ENCODE measurements around the gene ZNF24.

The ZNF24 gene

DNA sequence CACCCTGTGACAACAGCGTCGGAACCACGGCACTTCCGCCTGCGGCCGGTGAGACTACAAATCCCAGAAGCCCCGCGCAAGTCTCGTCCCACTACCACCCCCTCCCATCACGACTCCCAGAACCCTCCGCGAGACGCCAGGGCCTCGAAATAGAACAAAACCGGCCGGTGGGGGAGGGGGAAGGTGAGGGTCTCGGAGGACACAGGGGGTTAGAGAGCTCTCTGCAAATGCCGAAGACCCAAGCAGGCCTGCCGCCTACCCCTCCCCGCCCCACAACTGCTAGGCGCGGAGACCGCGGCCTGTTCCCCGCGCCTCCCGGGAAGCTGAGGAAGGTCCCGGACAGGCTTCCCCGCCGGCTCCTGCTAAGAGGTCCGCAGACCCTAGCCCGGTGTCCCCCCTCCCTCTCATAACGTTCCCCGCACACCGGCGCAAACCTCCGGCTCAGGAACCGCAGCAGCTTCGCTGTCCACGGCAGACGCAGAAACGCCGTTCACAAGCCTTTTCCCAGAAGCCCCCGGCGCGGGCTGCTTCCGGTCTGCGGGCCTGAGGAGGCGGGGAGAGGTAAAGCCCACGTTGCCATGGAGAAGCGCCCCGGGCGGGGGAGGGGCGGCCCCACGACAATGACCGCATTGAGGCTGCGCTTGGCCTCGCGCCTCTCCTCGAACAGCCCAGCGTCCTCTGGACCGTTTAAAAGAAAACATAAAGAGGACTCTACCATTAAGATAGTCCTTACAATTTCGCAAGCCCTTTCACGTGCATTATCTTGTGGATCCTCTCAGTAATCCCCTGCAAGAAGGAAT is at the start of gene ZNF24:
TSS of gene ZNF24 (minus strand) at position 485 of the 800 bp plus-strand sequence. CDS start 3,770 bp downstream, outside the sequence.
- DNase-seq (ENCODE audit: low read depth) = peak; percentile 88

DNA sequence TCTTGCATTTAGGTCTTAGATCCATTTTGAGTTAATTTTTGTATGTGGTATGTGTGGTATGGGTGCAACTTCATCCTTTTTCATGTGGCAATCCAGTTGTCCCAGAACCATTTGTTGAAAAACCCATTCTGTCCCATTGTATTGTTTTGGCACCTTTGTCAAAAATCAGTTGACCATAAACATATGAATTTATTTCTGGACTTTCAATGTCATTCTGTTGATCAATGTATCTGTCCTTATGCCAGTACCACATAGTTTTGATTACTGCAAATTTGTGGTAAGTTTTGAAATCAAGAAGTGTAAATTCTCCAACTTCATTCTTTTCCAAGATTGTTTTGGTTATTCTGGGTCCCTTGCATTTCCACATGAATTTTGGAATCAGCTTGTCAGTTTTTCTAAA is 49.5 kb upstream of the ZNF24 start:
- no peak for DNase-seq (ENCODE audit: low read depth)

DNA sequence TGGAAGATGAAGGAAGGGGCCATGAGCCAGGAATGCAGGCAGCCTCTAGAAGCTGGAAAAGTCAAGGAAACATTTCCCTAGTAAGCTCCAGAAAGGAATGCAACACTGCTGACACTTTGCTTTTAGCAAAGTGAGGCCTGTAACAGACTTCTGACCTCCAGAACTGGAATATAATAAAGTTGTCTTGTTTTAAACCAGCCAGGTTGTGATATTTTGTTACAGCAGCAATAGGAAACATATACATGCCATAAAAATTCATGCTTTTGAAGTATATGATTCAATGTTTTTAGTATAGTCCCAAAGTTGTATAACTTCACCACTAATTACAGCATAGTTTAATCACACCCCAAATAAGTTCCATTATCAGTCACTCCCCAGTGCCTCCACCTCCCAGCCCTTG is 48.2 kb upstream of the ZNF24 start:
- no peak for DNase-seq (ENCODE audit: low read depth)

DNA sequence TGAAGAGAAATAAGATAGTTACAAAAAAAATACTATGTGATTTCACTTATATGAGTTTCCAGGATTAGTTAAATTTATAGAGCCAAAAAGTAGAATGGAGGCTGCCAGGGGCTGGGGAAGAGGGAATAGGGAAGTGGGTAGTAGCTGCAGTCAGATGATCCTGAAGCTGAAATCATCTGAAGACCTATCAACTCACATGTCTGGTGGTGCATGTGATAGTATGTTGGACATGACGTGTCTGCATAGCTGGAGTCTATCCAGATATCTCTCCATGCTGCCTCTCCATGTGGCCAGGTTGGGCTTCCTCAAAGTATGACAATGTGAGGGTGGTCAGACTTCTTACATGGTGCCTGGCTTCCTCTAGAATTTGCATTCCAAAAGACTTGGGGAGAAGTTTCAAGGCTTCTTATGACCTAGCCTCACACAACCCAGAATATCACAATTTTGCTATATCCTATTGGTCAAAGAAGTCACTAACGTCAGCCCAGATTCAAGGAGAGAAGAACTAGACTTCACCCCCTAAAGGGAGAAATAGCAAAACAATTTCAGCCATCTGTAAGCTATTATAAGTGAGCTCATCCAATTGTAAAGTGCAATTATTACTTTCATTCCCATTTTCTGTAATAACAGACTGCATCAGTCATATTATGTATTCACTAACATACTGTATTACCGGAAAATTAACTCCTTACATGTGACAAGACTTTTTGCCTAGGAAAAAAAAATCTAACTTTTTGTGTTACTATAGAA is 46.9 kb upstream of the ZNF24 start:
- no peak for DNase-seq (ENCODE audit: low read depth)

DNA sequence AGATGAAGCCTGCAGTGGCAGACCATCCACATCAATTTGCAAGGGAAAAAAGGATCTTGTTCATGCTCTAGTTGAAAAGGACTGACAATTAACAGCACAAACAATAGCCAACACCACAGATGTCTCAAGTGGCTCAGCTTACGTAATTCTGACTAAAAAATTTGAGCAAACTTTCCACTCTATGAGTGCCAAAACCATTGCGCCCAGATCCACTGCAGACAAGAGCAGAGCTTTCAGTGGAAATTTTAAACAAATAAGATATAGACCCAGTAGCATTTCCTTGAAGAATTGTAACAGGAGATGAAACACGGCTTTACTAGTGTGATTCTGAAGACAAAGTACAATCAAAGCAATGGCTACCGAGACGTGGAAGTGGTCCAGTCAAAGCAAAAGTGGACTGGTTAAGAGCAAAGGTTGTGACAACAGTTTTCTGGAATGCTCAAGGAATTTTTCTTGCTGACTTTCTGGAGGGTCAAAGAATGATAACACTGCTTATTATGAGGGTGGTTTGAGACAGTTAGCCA is 44.9 kb upstream of the ZNF24 start:
- peak; percentile 87 for DNase-seq (ENCODE audit: low read depth)

DNA sequence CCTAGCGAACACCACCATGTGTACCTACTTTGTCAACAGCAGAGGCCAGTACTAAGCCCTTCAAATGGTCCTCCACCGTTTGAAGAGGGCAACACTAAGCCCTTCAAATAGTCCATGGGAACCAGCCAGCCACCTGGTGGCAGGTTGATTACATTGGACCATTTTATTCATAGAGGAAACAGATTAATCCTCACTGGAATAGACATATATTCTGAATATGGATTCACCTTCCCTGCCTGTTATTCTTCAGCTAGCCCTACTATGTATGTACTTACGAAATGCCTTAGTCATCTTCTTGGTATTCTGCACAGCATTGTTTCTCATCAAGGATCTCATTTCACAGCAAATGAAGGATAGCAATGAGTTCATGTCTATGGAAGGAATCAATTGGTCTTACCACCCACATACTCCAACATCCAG is 42.9 kb upstream of the ZNF24 start:
- DNase-seq (ENCODE audit: low read depth) = no peak

DNA sequence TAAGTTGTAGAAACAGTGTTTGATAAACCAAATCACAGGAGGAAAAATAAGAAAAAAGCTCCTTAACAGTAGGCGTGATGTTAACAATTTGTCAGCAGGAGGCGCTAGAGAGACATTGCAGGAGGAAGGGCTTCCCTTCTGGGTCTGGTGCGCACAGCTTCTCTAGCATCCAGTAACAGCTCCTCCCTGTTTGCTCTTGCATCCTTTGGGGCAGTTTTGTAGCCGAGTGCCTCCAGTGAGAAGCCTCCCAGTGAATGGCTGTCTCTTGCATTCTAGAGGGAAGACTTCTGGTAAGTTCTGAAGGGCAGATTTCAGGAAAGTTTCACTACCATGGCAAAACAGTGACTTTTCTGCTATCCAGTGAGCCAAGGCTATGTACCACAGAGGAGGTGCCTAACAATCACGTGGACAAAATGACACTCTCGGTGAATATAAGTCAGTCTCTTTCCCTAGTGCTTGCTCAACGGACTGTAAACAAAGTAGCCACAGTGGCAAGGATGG is 42.4 kb upstream of the ZNF24 start:
- DNase-seq (ENCODE audit: low read depth) = peak; percentile 77

DNA sequence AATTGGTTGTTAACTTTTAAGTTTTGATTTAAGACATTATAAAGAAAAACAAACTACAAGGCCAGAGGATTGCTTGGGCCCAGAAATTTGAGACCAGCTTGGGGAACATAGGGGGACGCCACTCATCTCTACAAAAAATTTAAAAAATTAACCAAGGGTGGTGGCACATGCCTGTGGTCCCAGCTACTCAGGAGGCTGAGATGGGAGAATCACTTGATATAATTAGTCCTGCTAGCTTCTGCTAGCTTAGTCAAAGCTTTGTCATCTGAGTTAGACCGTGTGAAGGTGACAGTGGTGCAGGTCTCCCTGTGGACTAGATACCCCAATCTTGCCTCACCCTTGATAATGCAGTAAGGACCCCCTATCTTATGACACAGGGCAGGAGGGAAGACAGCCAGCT is 38.9 kb upstream of the ZNF24 start:
- no peak for DNase-seq (ENCODE audit: low read depth)

DNA sequence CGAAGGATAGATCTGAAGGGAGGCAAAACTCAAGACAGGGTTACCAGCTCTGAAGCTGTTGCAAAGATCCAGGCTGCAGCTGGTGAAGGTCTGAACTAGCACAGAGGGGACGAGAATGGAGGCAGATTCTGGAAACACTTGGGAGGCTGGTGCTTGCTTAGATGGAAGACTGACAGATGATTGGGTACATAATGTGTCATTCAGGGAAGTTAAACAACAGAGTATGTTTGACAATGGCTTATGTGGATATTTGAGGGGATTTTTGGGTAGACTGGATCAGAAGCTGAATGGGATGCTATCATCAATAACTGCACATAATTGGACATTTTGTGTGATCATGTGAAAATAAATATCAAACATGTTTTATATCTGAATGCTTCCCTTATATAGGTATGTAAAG is 35.2 kb upstream of the ZNF24 start:
- no peak for DNase-seq (ENCODE audit: low read depth)

DNA sequence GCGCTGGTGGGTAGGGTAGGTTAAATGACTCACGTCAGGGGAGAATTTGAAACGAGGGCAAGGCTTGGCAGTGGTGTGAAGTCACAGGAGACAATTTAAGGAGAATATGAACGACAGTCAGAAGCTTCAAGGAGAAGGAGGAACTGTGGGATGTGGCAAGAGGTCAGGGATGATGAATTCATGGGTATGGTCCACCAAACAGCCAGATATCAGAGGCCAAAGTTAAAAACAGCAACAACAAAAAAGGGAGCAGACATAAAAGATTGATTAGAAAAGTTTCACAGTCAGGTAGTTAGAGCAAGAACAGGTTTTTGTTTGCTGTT is 34.3 kb upstream of the ZNF24 start:
- DNase-seq (ENCODE audit: low read depth) = no peak

DNA sequence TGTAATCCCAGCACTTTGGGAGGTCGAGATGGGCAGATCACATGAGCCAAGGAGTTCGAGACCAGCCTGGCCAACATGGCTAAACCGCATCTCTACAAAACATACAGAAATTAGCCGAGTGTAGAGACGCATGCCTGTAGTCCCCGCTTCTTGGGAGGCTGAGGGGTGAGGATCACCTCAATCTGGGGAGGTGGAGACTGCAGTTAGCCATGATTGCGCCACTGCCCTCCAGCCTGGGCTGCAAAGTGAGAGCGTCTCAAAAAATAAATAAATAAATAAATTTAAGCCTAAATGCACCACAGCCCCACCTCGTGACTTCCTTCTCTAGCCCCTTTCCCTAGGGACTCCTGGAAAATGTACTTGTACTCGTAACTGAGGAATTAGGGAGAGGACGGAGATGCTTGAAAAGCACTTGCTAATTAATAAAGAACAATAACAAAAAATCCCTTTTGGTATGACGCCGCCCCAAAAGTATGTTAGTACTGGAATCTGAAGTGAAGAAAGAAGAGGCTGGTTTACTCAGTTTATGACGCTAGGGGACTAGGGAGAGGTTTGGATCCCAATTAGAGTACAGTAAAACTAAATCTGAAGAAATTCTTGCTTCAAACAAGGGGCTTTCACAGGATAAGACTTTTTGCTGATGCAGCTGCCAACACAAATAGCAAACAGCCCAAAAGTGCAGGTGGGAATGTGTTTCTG is 33.8 kb upstream of the ZNF24 start:
- no peak for DNase-seq (ENCODE audit: low read depth)

DNA sequence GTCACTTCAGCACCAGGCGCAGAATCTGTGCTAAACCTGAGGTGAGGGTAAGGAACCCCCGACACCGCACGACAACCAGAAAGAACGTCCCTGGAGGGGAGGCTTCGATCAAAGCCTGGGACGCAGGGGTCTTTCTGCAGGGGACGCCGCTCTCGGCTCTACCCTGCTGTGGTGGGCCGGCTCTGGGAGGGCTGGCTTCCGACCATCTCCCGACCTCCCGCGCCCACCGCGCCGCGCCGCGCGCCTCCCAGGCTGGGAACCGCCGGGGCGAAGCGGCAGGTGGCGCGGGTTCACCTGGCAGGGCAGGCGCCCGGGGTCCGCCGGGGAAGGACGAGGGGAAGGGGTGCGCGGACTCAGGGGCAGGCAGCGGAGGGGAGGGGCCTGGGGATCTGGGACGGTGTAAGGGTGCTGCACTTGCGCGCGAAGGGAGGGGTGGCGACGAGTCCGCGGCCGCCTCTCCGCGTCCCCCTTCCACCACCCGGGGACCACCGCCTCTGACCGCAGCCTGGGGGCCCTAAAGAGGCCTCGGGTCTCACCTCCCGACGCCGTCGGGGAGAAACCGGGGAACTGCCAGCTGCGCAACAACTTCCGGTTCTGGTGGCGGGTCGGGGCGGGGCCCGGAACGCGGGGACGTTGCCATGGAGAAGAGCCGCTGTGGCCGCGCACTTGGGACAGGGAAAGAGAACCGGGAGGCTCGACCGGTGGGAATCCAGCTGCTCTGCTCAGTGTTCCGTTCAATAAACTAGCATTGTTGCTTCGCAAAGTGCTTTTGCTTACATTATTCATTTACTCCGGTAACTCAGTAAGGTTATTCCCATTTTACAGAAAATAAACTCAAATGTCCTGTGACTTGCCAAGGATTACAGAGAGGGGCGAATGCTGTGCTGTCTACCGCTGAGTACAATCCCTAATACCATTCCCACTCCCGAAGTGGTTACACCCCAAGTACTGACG is 32.8 kb upstream of the ZNF24 start, which contains the start of gene ZNF396:
TSS of gene ZNF396 (minus strand) at position 596 of the 954 bp plus-strand sequence. CDS start 3,045 bp downstream, outside the sequence.
- DNase-seq (ENCODE audit: low read depth) = peak; percentile 34

DNA sequence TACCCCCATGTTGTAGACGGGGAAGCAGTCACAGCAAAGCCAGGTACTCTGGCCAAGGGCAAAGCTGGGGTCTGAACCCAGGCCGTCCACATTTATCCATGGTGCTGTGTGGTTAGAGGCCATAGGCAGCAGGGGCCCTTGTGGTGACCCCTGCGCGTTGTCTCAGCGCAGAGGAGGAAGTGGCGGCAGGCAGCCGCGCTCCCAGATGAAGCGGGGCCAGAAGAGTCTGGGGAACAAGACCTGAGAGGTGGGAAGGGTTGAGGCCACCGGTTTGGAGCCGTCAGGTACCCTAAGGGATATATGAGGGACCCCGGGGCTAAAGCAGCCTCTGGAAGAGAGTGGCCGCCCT is 32.1 kb upstream of the ZNF24 start:
- no peak for DNase-seq (ENCODE audit: low read depth)

DNA sequence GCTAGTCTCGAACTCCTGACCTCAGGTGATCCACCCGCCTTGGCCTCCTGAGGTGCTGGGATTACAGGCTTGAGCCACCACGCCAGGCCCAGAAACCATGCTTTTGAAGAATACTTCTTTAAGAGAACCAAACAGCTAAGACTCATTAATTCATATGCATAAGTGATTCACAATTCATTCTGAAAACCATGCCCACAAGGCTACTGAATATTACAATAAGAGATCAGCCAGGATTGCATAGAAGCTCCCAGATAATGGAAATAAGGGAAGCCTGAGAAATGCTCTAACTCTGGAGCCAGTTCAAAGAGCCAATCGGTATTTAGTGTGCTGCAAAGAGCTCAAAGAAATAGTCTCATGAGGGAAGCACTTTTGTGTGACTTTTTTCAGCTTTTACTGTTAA is 30.5 kb upstream of the ZNF24 start:
- no peak for DNase-seq (ENCODE audit: low read depth)

DNA sequence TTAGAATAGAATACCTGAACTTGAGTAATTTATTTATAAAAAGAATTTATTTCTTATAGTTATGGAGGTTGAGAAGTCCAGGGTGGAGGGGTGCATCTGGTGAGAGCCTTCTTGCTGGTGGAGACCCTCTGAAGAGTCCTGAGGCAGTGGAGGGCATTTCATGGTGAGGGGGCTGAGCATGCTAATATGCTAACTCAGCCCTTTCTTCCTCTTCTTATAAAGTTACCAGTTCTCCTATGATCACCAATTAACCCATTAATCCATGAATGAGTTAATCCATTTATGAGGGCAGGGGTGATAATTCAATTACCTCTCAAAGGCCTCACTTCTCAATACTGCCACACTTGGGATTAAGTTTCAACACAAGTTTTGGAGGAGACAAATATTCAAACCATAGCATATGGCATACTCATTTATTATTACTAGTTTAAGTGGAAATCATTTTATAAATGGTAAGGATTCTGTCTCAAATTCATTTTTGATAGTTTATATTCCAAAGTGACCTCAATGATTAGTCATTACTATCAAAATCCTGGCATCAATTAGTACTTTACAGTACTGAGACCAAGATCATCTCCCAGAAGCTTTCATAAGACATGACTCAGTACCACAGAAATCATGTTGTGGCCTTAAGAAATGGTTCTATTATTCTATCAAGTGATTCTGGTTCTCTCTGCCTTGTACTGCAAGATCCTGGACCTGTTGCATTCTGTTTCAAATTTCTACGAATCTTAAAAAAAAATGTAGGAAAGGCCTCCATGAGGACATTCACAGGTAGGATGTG is 27.4 kb upstream of the ZNF24 start:
- DNase-seq (ENCODE audit: low read depth) = peak; percentile 90

DNA sequence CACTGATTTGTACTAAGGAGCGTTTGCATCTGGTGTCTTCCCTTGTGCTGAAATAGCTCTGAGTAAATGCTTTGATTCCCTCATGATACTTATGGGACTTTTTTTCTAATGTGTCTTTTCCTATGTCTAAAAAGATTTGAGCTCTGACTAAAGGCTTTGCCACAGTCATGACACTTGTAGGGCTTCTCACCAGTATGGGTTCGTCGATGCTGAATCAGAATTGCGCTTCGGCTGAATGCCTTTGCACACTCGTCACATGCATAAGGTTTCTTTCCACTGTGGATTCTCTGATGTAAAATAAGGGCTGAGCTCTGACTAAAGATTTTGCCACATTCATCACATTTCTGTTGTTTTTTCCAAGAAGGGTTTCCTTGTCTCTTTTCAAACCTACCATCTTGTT is 24.9 kb upstream of the ZNF24 start:
- no peak for DNase-seq (ENCODE audit: low read depth)

DNA sequence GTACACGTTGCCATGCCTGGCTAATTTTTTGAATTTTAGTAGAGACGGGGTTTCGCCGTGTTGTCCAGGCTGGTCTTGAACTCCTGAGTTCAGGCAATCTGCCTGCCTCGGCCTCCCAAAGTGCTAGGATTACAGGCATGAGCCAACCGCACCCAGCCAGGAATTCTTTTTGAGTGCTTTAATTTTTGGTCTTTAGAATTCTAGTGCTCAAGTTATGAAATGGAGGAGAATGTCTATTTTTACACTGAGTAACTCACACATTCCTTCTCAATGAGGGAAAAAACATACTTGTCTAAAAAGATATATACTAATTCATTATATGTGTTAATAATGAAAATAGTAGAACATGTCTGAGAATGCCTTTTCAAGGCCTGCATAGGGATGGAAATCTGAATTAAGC is 24.4 kb upstream of the ZNF24 start:
- no peak for DNase-seq (ENCODE audit: low read depth)

DNA sequence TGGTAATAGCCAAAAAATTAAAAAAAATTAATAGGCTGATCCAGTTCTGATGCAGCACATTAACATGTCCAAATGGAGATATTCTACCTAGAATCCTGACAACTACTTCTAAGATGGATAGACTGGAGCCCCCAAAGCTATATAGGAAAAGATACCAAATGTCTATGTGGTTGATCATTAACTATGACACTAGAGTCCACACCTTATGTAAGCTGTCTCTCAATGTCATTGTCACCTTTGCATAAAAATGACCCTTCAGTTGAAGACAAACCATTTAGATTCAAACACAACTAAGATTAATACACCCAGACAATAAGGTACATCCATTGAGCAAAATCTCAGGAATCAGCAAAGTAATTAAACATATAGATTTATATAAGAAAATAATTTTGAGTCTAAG is 18.3 kb upstream of the ZNF24 start:
- no peak for DNase-seq (ENCODE audit: low read depth)

DNA sequence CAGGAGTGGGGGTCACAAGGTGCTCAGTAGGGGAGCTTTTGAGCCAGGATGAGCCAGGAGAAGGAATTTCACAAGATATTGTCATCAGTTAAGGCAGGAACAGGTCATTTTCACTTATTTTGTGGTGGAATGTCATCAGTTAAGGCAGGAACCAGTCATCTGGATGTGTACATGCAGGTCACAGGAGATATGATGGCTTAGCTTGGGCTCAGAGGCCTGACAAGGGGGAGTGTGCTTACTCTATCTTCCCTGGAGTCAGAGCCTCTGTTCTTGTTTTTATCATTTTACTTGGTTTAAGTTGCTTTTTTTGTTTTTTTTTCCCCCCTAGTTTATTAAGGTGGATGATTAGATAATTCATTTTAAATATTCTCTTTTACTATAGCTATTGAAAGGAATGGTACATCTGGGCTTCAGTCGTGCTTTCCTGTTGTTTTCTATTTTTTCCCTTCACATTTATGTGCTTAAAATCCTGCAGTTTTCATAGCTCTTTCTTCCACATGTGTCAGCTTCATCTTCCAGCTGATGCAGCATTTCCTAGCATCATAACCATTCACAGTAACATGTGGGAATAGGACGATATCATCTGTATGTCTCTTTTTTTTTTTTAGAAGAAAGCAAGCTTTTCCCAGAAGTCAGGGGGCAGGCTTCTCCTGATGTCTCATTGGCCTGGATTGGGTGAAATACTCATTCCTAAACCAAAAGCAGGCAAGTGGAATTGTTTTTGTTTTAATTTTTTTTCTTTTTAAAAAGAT is 17.5 kb upstream of the ZNF24 start:
- DNase-seq (ENCODE audit: low read depth) = no peak

DNA sequence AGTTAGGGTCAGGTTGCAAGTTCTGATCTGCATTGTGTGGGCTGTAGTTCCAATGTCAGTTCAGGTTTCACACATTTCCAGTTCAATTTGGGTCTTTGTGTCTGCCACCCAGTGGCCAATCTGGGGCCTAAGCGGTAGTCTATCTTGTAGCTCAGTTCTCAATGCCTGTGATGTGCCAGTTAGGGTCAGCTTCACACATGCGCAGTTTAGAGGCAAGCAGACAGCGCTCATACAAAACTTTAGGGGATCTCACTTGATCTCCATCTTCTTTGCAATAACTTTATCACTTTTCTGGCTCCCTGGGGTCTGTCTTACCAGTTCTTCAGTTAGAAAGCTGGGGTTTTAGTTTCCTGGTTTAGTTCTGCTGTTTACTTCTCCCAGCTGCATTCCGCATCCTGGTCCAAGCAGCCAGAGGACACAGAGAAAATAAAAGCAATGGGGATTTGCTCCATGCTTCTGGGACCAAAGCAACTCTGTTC is 11.0 kb upstream of the ZNF24 start:
- DNase-seq (ENCODE audit: low read depth) = peak; percentile 79
